ENCODE measurements around the gene GSN. TPM values are rescaled to one million over a fixed set of nuclear protein-coding genes. Genes with fewer than 3 reads are reported as not detected.

The GSN gene
- total and polyA plus RNA-seq, 4 donors: 18.8 to 402 (median 51.6) TPM

GRCh38 chr9:121308765-121309164 is 40.8 kb downstream of the GSN start:
- no peak overlapping the region for H3K9ac ChIP-seq (ENCODE audit: low read depth in 1 of 2, low read length in 2 of 2)
- H3K27ac ChIP-seq (ENCODE audit: low read depth in 1 of 2, low read length in 2 of 2): no peak overlapping the region
- WGBS: 90% methylated on average over 13 of the region's 13 CpGs
- TF ChIP-seq RXRA (IDR thresholded peaks at IDR 0.05): no peak
- no peak for TF ChIP-seq SP1 (IDR thresholded peaks at IDR 0.05)
- no peak for TF ChIP-seq HNF4G (IDR thresholded peaks at IDR 0.05)
- no peak for TF ChIP-seq MAX (IDR thresholded peaks at IDR 0.05)
- TF ChIP-seq EGR1 (IDR thresholded peaks at IDR 0.05; ENCODE audit: low read depth in 2 of 2): no peak
- no peak for TF ChIP-seq HNF4A (conservative IDR thresholded peaks at IDR 0.05)
- no peak for TF ChIP-seq GABPA (IDR thresholded peaks at IDR 0.05 in 1 of 2, conservative IDR thresholded peaks at IDR 0.05 in 1 of 2)
- no peak for TF ChIP-seq FOXA2 (IDR thresholded peaks at IDR 0.05)
- TF ChIP-seq, protein P1, sequence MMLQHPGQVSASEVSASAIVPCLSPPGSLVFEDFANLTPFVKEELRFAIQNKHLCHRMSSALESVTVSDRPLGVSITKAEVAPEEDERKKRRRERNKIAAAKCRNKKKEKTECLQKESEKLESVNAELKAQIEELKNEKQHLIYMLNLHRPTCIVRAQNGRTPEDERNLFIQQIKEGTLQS (IDR thresholded peaks at IDR 0.05): no peak
- no peak for TF ChIP-seq FOXA1 (IDR thresholded peaks at IDR 0.05)
- TF ChIP-seq TAF1 (conservative IDR thresholded peaks at IDR 0.05): no peak
- no peak for TF ChIP-seq RAD21 (IDR thresholded peaks at IDR 0.05)
- no peak for TF ChIP-seq REST (IDR thresholded peaks at IDR 0.05)
- no peak for TF ChIP-seq JUND (IDR thresholded peaks at IDR 0.05)
- no peaks in the 10 kb centered on the region for H3K27me3 ChIP-seq (ENCODE audit: control insufficient read depth in 4 of 4, insufficient read depth in 4 of 4, low read length in 3 of 4)
- DNase-seq (ENCODE audit: low spot score): no peak
- H3K36me3 ChIP-seq (ENCODE audit: control insufficient read depth in 4 of 4, insufficient read depth in 3 of 4, low read depth in 1 of 4, low read length in 3 of 4): peaks cover 0 to 28% (median 7%) of the 10 kb centered on the region in 4 donors
- H3K9me3 ChIP-seq (ENCODE audit: control insufficient read depth in 4 of 4, low read length in 3 of 4): no peaks in the 10 kb centered on the region
- H3K4me1 ChIP-seq (ENCODE audit: control insufficient read depth in 4 of 4, insufficient read depth in 4 of 4, low read length in 3 of 4): peaks cover 0 to 6% (median 0%) of the 10 kb centered on the region in 4 donors
- H3K4me3 ChIP-seq (ENCODE audit: low read depth in 1 of 3, low read length in 3 of 3): no peak overlapping the region

DNA sequence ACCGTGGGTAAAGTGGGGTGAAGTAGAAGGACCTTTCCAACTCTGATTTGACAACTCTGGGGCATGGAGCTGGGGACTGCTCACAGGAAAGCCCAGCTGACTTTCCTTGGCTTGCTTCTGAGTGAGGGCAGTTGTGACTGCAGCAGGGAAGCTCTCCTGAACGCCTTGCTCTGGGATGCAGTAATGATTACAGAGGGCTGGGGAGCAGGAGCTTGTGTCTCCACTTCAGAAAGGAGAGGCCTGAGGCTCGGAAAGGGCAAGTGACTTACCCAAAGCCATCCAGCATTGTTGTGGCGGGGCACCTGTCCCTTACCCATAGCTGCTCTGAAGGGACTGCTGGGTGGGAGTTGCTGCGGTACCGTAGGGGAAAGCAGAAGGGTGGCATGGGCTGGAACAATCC is 41.2 kb downstream of the GSN start:
- DNase-seq (ENCODE audit: low spot score): no peak
- 95% methylated on average over 6 of the region's 6 CpGs for WGBS
- Histone ChIP-seq H3K9ac (ENCODE audit: low read depth in 1 of 2, low read length in 2 of 2) (no peak overlapping the region), H3K4me3 (ENCODE audit: low read depth in 1 of 3, low read length in 3 of 3) (no peak overlapping the region), H3K4me1 (ENCODE audit: control insufficient read depth in 4 of 4, insufficient read depth in 4 of 4, low read length in 3 of 4) (peaks cover 0 to 6% (median 0%) of the 10 kb centered on the region in 4 donors), H3K27me3 (ENCODE audit: control insufficient read depth in 4 of 4, insufficient read depth in 4 of 4, low read length in 3 of 4) (no peaks in the 10 kb centered on the region), H3K27ac (ENCODE audit: low read depth in 1 of 2, low read length in 2 of 2) (no peak overlapping the region), H3K9me3 (ENCODE audit: control insufficient read depth in 4 of 4, low read length in 3 of 4) (no peaks in the 10 kb centered on the region), H3K36me3 (ENCODE audit: control insufficient read depth in 4 of 4, insufficient read depth in 3 of 4, low read depth in 1 of 4, low read length in 3 of 4) (peaks cover 0 to 26% (median 9%) of the 10 kb centered on the region in 4 donors)
- TF ChIP-seq RXRA (IDR thresholded peaks at IDR 0.05) (no peak), ZBTB33 (IDR thresholded peaks at IDR 0.05) (no peak), YY1 (IDR thresholded peaks at IDR 0.05) (no peak)
